ENCODE measurements around the gene NACA2.
"Not testable (repeated sequence)": the region's sequence is repeated elsewhere in the genome, so short reads cannot be mapped to it uniquely, and the experiment has no call there.

The NACA2 gene

DNA sequence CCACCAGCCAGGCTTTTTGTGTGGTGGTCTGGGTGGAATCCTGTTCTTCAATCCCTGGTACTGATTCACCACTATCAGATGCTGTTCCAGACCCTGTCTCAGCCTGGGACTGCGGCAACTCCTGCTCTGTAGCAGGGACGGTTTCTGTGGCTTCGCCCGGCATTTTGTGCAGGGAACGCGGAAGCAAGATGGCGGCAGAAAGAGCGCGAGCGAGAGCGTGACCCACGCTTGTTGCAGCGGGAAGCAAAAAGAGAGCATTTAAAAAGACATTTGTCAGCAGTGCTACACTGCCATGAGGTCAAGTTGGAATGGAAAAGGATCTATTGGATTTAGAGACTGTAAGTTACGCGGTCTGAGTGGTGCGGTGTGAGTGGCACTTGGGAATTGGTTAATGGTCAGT is at the start of gene NACA2:
TSS of gene NACA2 (minus strand) at position 202 of the 400 bp plus-strand sequence. CDS start at position 163, 39 bp downstream.
- DNase-seq, result no peak

DNA sequence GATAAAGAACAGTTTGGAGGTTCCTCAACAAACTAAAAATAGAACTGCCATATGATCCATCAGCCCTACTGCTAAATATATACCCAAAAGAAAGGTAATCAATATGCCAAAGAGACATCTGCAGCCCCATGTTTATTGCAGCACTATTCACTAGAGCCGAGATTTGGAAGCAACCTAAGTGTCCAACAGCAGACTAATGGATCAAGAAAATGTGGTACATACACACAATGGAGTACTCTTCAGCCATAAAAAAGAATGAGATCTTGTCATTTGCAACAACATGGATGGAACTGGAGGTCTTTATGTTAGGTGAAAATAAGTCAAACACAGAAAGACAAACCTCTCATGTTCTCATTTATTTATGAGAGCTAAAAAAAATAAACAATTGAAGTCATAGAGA is 48.8 kb upstream of the NACA2 start:
- no peak for DNase-seq

DNA sequence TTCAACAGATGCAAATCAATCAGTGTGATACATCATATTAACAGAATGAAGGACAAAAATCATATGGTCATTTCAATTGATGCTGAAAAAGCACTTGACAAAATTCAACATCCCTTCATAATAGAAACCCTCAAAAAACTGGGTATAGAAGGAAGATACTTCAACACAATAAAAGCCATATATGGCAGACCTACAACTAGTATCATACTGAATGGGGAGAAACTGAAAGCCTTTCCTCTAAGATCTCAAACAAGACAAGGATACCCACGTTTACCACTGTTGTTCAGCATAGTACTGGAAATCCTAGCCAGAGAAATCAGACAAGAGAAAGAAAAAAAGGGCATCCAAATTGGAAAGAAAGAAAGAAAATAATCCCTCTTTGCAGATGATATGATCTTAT is 47.1 kb upstream of the NACA2 start:
- DNase-seq, result no peak

DNA sequence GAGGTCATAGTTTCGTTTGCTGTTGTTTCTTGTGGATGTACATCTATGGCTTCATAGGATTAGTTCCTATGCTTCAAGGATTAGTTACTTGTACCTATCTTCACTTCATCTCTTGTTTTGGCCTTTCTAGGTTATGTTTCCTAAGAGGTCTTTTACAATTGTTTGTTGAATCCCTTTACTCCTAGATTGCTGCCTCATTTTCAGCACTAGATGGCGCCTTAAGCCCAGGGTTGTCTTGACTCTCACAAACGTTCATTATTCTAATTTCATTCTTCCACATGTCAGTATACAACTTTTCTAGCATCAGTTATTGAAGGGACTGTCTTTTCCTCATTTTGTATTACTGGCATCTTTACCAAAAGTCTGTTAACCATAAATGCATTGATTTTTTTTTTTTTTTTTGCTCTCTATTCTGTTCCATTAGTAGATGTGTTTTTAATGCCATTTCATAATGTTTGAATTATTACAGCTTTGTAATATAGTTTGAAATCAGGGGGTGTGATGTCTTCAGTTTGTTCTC is 45.0 kb upstream of the NACA2 start:
- DNase-seq, result peak in 3 of 4 experiments; percentile 1 to 5 (median 4)

DNA sequence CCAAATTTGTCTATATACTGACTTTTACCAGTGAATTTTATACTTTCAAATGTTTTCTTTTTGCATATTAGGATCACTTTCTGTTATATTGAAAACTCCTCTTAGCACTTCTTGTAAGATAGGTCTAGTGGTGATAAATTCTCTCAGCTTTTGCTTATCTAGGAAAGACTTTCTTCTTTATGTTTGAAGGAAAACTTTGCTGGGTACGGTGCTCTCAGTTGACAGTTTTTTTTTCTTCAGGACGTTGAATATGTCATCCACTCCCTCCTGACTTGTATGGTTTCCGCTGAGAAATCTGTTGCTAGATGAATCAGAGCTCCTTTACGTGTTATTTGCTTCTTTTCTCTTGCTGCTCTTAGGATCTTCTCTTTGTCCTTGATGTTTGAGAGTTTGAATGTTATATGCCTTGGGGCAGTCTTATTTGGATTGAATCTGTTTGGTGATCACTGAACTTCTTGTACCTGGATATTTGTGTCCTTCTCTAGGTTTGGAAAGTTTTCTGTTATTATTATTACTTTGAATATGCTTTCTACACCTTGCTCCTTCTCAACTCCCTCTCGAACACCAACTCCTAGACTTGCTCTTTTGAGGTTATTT is 44.0 kb upstream of the NACA2 start:
- no peak for DNase-seq

DNA sequence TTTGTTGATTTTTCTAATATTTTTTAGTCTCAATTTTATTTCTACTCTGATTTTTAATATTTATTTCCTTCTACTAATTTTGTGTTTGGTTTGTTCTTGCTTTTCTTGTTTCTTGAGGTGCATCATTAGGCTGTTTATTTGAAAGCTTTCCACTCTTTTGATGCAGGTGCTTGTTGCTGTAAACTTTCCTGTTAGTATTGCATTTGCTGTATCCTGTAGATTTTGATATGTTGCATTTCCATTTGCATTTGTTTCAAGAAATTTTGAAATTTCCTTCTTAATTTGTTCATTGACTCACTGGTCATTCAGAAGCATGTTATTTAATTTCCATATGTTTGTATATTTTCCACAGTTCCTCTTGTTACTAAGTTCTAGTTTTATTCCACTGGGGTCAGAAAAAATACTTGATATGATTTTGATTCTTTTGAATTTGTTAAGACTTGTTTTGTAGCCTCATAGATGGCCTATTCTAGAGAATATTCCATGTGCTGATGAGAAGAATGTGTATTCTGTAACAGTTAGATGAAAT is 43.1 kb upstream of the NACA2 start:
- DNase-seq, result no peak

DNA sequence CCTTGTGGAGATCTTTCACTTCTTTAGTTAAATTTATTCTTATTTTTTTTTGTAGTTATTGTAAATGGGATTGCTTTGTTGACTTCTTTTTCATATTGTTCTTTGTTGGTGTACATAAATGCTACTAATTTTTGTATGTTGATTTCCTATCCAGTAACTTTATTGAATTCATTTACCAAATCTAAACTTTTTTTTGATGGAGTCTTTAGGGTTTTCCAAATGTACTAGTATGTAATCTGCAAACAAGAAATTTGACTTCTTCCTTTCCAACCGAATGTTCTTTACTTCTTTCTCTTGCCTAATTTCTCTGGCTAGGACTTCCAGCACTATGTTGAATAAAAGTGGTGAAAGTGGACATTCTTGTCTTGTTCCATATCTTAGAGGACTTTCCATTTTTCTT is 41.8 kb upstream of the NACA2 start:
- no peak for DNase-seq

DNA sequence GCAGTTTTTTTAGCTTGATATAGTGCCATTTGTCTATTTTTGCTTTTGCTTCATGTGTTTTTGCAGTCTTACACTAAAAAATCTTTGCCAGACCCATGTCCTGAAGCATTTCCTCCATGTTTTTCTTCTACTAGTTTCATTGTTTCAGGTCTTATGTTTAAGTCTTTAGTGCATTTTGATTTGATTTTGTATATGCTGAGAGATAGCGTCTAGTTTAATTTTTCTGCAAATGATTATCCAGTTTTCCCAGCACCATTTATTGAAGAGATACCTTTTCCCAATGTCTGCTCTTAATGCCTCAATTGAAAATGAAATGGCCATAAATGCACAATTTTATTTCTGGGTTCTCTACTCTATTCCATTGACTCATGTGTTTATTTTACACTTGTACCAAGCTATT is 40.8 kb upstream of the NACA2 start:
- no peak for DNase-seq

DNA sequence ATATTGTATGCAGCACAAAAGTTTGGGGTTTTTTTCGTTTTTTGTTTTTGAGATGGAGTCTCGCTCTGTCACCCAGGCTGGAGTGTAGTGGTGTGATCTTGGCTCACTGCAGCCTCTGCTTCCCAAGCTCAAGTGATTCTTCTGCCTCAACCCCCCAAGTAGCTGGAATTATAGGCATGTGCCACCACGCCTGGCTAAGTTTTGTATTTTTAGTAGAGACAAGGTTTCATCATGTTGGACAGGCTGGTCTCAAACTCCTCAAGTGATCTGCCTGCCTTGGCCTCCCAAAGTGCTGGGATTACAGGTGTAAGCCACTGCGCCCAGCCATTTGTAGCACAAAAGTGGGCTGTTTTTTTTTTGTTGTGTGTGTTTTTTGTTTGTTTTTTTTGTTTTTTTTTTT is 37.1 kb upstream of the NACA2 start:
- not testable (repeated sequence) for DNase-seq

DNA sequence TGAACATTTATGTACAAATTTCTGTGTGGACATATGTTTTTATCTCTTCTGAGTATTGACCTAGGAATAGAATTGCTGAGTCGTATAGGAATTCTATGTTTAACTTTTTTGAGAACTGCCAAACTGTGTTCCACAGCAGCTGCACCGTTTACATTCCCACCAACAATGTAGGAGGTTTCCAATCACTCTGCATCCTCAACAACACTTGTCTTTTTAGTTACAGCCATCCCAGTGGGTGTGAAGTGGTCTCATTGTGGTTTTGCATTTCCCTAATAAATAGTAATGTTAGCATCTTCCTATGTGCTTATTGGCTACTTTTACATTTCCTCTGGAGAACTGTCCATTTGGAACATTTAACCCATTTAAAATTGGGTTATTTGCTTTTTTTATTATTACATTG is 36.6 kb upstream of the NACA2 start:
- DNase-seq, result no peak

DNA sequence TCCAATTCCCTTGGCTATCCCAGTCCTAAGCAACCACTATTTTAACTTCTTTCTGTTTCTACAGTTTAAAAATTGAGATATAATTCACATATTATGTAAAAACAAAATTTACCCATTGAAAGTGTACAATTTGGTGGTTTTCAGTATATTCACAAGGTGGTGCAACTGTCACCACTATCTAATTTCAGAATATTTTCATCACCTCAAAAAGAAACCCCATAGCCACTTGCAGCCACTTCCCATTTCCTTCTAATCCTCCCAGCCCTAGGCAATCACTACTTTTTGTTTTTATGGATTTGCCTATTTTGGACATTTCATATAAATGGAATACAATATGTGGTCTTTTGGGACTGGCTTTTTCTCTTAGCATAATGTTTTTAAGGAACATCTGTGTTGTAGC is 36.1 kb upstream of the NACA2 start:
- DNase-seq, result no peak

DNA sequence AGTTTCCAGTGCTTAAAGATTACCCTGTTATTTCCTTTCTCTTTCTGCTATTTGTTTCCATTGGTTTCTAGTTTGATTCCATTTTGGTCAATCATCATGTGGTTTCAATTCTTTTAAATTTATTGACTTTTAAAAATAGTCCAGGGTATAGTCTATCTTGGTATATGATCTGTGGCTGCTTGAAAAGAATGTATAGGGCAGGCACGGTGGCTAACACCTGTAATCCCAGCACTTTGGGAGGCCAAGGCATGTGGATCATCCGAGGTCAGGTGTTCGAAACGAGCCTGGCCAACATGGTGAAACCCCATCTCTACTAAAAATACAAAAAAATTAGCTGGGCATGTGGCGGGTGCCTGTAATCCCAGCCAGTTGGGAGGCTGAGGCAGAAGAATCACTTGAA is 34.5 kb upstream of the NACA2 start:
- DNase-seq, result no peak

DNA sequence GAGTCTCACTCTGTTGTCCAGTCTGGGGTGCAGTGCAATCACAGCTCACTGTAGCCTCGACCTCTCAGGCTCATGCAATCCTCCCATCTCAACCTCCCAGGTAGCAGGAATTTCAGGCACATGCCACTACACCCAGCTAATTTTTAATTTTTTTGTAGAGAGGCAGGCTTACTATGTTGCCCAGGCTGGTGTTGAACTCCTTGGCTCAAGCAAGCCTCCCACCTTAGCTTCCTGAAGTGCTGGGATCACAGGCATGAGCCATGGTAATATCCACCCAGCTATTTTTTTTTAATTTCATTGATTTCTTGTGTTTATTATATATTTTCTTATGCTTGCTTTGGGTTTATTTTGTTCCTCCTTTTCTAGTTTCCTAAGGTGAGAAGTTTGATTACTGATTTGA is 33.9 kb upstream of the NACA2 start:
- no peak for DNase-seq

DNA sequence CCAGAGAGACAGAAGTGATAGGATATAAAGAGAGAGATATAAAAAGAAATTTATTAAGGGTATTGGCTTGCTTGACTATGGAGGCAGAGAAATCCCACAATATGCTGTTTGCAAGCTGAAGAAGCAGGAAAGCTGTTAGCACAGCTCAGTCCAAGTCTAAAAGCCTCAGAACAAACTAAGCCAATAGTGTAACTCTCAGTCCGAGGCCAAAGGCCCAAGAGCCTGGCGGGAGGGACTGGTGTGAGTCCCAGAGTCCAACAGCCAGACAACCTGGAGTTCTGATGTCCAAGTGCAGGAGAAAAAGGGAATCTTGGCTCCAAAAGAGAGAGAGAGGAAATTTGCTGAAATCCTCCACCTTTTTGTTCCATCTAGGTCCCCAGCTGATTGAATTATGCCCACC is 30.3 kb upstream of the NACA2 start:
- DNase-seq, result no peak

DNA sequence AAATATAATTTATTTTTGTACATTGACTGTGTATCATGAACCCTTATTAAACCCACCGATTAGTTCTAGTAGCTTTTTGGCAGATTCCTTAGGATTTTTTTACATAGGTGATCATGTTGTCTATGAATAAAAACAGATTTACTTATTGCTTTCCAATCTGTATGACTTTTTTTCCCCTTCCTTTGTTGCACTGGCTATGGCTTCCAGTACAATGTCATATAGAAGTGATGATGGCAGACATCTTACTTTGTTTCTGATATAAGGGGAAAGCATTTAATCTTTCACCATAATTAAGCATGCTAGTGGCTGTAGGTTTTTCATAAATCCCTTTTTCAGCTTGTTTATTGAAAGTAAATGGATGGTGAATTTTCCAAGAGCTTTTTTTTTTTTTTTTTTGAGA is 28.9 kb upstream of the NACA2 start:
- no peak for DNase-seq

DNA sequence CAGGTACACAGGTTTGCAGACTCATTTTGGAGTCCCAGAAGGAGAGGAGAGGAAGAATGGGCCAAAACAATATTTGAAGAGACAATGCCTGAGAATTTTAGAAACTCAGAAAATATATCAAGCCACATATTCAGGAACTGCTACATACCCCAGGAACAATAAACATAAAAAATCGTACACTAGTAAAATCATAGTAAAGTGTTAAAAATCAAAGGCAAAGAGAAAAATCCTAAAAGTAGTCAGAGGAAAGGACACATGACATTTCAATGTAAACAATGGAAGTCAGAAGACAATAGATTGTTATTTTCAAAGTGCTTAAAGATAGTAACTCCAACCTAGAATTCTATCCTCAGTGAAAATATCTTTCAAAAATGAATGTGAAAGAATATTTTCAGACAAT is 28.5 kb upstream of the NACA2 start:
- no peak for DNase-seq

DNA sequence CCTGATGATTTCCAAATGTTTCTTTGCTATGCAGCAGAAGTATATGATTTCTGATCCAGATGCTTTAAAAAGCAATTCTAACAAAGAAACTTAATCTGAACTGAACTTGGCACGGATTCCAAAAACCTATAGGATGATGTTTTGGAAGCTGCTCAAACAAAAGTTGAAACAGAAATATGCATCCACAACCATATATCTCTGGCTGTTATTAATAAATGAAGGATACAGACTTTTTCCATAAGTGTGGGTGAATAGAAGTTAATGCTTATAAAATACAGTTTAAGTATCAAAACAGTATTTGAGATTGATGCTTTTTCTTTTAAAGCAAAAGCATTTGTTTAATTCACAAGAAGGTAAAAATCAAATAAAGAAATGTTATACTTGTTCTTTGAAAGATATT is 27.9 kb upstream of the NACA2 start:
- DNase-seq, result no peak

DNA sequence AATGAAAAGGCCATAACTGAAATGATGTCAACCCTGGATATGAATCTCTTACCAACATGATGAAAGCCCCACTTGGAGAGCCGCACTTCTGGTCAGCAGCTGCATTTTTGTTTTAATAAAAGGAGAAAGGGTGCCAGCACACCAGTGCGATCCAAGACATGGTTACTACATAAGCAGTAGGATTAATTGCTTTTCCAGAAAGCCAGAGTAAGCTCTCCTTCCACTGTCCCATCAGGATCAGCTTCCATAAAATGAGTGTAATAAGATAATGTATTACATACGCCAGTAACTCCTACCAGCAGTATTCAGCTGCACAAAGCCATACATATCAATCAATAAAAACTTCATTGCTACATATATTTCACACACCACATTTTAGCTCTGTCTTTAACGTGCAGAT is 26.3 kb upstream of the NACA2 start:
- no peak for DNase-seq

DNA sequence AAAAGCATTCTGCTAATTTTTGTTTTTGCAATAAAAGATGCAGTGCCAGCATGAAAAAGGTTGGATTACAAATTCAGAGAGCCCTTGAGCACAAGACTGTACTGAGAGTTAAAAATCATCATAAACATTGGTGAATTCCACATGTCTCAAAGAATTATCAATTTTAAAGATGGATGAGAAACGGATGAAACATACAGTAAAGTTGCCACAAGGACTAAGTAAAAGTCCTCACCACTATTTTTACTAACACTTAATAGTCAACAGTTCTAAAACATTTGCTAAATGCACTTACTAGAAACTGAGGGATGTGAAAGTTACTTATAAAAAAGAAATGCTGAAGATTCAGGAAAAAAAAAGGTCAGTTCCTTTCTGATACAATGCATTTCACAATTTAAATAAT is 25.8 kb upstream of the NACA2 start:
- DNase-seq, result no peak

DNA sequence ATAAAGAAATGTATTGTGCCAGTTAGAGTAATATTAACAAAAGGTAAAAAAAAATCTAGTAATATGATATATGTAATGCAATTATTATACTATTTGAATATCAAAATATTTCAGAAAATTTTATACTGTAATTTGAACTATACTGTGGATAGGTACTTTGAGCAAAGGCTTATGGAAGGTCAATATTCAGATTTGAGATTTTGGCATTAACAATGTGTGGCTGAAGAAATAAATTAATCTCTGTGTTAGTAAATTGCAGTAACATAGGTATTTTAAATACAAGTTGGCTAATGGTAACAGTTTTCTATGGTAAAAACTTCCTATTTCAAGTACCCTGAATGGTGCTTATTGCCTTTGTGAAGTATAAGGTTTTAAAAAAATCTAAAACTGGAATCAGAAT is 23.2 kb upstream of the NACA2 start:
- DNase-seq, result no peak

DNA sequence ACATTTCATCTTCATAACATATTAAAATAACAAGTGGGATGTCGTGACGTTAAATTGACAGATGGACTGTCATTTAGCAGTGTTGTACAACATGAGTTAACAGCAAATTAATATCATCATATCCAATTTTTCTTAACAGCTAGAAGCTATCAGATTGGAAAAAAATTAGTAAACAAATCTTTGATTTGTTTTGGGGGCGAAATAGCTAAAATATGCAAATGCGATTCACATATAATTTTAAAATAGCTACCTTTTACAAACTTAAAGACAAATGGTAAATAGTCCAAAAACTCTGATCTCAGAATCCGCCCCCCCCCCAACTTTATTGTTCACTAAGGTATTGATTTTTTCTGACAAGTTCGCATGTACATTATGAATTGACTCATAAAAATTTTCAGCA is 20.3 kb upstream of the NACA2 start:
- no peak for DNase-seq

DNA sequence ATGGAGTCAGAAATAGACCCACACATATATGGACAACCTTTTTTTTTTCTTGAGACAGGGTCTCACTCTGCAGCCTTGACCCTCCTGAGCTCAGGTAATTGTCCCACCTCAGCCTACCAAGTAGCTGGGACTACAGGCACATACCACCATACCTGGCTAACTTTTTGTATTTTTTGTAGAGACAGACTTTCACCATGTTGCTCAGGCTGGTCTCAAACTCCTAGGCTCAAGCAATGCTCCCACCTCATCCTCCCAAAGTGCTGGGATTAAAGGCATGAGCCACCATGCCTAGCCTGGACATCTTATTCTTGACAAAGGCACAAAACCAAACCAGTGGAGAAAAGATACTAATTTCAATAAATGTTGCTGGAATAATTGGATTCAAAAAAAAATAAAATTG is 14.7 kb upstream of the NACA2 start:
- no peak for DNase-seq

DNA sequence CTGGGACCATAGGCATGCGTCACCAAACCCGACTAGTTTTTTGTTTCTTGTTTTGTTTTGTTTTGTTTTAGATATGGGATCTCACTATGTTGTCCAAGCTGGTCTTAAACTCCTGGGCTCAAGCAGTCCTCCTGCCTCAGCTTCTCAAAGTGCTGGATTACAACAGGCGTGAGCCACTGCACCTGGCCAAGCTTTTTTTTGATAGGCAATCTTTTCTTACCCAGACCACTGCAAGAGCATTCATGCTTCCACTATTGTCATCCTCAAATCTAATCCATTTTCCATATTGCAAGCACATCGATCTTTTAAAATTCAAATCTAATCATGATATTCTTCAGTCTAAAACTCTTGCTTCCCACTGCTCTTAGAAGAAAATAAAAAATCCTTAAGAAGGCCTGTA is 10.3 kb upstream of the NACA2 start:
- no peak for DNase-seq

DNA sequence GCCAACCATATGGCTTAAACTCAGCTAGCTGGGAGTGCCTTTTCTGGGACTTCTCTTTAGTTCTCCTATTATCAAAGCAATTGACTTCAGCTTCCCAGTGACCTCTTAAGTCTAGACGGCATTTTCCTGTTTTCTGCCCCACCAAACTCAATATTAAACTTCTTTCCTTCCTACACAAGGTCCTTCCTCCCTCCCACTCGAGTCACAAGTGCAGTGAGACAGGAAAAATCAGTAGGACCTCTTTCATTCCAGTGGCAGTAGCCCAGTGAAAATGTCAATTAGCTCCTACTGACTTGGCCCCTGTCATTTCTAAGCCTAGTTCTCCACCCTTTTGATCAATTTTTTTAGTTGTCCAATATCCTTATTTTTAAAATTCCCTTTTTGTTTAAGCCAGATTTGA is 9.6 kb upstream of the NACA2 start:
- DNase-seq, result no peak

DNA sequence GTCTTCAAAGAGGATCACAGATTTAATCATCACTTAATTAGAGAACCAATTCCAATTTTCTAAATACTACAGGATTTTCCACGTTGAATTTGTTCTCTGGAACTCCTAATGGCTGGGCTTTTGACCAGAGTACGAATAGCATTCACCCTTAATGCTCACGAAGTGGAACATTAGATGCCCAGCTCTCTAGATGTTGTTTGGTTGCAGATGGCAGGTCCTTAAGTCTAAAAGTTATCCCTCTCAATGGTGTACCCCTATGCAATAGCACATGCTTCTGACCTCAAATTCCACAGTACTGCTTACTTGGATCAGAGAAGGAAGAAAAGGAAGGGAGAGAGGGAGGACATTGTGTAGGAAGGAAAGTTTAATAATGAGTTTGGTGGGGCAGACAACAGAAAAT is 8.6 kb upstream of the NACA2 start:
- no peak for DNase-seq
